Nephron progenitor cell (in vitro differentiated cells): ENCODE measurements around the gene PNKP.

Source experiments
- DNase-seq: peaks from one replicate; pipeline ENCODE4 v3.0.0; 2021
- H3K27ac Mint-ChIP-seq: 2 replicates; pipeline ENCODE4 v1.8.0; 2021; ENCODE audit warnings: mild to moderate bottlenecking, moderate library complexity, mixed read lengths
- H3K27me3 Mint-ChIP-seq: 2 replicates; pipeline ENCODE4 v1.8.0; 2021; ENCODE audit warnings: mild to moderate bottlenecking, low read depth, mixed read lengths; ENCODE audit not compliant: poor library complexity
- H3K36me3 Mint-ChIP-seq: 2 replicates; pipeline ENCODE4 v1.8.0; 2021; ENCODE audit warnings: low read depth, mixed read lengths
- H3K4me1 Mint-ChIP-seq: 2 replicates; pipeline ENCODE4 v1.8.0; 2021; ENCODE audit warnings: mixed read lengths
- H3K4me3 Mint-ChIP-seq: 2 replicates; pipeline ENCODE4 v1.8.0; 2021; ENCODE audit warnings: mild to moderate bottlenecking, moderate library complexity, mixed read lengths
- H3K9me3 Mint-ChIP-seq: 2 replicates; pipeline ENCODE4 v1.8.0; 2021; ENCODE audit warnings: mild to moderate bottlenecking, moderate library complexity, mixed read lengths
- TF ChIP-seq, protein P1 (sequence below): fragments of 200-600 bp; sonication (generic); IDR thresholded peaks from 2 replicates; pipeline ENCODE4 v1.5.0; 2021; ENCODE audit warnings: antibody characterized with exemption

Gene PNKP

DNA sequence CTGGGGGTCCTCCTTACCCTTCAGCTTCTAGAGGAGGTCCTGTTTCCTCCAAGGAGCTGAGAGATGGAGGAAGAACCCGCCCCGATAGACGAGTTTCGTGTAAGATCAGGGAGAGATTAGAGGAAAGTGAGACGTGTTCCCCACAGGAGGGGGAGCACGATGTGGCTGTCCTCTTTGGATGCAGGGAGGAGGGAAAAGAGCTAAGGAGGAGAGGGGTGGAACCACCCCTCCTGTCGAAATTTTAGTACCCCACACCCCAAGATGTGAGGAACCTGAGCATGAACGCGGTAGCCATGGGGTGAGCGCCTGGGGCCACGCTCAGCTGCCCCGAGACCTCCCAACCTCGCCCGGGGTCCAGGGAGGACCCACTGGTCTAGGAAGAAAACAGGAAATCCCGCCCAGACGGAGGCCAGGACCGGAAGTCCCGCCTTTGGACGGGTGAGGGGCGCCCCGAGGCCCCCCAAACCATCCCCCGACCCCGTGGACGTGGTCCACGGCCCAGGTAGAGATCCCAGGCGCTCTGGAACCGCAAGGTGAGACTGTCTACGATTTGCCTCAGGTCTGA is 8.6 kb upstream of the PNKP start:
- peak; percentile 75 for DNase-seq
- H3K9me3 Mint-ChIP-seq = no peaks in the 10 kb centered on the region
- H3K4me1 Mint-ChIP-seq = peaks cover 45% of the 10 kb centered on the region
- H3K27ac Mint-ChIP-seq = peak overlapping the region; percentile 86
- H3K36me3 Mint-ChIP-seq = peaks cover 24% of the 10 kb centered on the region
- H3K4me3 Mint-ChIP-seq = no peak overlapping the region
- TF ChIP-seq, protein P1, sequence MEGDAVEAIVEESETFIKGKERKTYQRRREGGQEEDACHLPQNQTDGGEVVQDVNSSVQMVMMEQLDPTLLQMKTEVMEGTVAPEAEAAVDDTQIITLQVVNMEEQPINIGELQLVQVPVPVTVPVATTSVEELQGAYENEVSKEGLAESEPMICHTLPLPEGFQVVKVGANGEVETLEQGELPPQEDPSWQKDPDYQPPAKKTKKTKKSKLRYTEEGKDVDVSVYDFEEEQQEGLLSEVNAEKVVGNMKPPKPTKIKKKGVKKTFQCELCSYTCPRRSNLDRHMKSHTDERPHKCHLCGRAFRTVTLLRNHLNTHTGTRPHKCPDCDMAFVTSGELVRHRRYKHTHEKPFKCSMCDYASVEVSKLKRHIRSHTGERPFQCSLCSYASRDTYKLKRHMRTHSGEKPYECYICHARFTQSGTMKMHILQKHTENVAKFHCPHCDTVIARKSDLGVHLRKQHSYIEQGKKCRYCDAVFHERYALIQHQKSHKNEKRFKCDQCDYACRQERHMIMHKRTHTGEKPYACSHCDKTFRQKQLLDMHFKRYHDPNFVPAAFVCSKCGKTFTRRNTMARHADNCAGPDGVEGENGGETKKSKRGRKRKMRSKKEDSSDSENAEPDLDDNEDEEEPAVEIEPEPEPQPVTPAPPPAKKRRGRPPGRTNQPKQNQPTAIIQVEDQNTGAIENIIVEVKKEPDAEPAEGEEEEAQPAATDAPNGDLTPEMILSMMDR = no peak
- no peaks in the 10 kb centered on the region for H3K27me3 Mint-ChIP-seq

DNA sequence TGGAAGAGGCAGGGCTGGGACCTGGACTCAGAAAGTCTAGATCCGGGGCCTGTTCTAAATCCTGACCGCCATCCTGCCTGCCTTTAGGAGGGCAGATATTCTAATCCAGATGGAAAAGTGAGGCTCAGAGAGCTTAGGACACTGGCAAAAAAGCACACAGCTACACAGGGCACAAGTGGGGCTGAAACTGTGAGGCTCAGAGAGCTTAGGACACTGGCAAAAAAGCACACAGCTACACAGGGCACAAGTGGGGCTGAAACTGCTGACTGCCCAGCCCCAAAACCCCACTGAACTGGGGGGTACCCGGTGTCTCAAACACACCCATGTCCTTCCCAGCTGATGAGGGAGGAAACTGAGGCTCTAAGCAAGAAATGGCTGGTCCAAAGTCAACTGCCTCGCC is 7.8 kb upstream of the PNKP start:
- peaks cover 50% of the 10 kb centered on the region for H3K4me1 Mint-ChIP-seq
- H3K36me3 Mint-ChIP-seq = peaks cover 16% of the 10 kb centered on the region
- no peak overlapping the region for H3K4me3 Mint-ChIP-seq
- no peaks in the 10 kb centered on the region for H3K27me3 Mint-ChIP-seq
- DNase-seq = no peak
- no peaks in the 10 kb centered on the region for H3K9me3 Mint-ChIP-seq
- peak overlapping the region; percentile 86 for H3K27ac Mint-ChIP-seq
- TF ChIP-seq, protein P1 = no peak

DNA sequence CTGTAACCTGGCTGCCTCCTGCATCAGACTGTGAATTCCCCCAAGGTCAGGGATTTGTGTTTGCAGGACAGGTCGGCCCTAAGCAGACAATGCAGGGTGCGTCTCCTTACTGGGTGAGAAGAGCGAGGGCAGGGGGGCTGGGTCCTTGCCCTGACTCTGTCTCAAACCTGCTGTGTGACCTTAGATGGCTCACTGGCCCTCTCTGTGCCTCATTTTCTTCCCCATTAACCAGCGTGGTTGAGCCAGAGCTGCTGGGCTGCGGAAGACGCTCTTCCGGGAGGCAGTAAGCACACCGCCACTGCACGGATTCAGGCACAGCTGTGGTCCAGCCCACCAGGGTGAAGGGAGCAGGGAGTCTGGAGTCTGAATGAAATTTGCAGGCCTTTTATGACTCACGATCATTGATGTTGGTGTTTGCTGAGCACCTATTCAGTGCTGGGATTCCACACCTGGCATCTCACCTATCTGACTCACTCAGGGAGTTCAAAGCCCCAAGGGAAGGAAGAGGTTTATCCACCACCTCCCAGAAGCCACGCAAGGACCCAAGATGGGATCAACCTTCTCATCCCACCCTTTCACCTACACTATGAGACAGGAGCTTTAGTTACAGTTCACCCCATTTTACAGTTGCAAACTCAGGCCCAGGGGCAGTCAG is 7.3 kb upstream of the PNKP start:
- Mint-ChIP-seq H3K27ac (no peak overlapping the region), H3K4me3 (peak overlapping the region; percentile 57), H3K36me3 (peaks cover 13% of the 10 kb centered on the region), H3K9me3 (no peaks in the 10 kb centered on the region), H3K27me3 (no peaks in the 10 kb centered on the region), H3K4me1 (peaks cover 53% of the 10 kb centered on the region)
- TF ChIP-seq, protein P1 = no peak
- DNase-seq = no peak

DNA sequence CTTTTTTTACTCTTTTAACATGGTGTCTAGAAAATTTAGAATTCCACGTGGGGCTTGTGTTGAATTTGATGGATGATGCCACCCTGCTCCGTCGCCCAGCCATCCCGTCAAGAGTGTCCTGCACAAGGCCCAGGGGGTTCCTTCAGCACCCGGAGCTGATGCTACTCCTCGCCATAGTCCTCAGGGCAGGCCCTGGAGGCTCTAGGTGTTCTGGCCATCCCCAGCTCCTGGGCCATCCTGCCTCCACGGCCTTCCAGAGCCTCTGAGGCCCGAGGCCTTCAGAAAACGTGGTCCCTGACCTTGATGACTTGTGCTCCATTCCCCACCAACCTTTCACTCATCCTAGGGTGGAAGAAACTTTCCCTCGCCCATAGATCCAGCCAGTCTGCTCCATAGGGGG is 6.5 kb upstream of the PNKP start:
- Mint-ChIP-seq H3K27ac (no peak overlapping the region), H3K4me3 (no peak overlapping the region), H3K36me3 (peaks cover 7% of the 10 kb centered on the region), H3K4me1 (peaks cover 48% of the 10 kb centered on the region), H3K9me3 (no peaks in the 10 kb centered on the region), H3K27me3 (no peaks in the 10 kb centered on the region)
- TF ChIP-seq, protein P1 = no peak
- no peak for DNase-seq

DNA sequence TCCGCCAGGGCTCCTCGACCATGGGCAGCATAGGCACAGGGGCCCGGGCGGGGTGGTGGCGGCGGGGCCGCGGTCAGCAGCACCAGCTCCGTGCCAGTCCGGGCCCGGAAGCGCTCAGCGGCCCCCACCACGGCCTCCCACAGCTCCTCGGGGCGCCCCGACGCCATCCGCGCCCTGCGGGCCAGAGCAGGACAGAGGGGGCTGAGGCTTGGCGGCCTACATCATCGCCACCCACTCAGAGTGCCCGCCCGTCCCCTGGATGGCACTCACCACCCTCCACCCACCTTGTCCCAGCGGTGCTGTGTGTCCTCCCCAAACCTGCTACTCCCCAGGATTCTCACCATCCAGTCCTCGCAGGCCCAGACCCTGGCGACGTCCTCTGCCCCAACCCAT is 5.7 kb upstream of the PNKP start:
- no peaks in the 10 kb centered on the region for H3K9me3 Mint-ChIP-seq
- no peak for DNase-seq
- peaks cover 41% of the 10 kb centered on the region for H3K4me1 Mint-ChIP-seq
- peaks cover 6% of the 10 kb centered on the region for H3K36me3 Mint-ChIP-seq
- no peak overlapping the region for H3K4me3 Mint-ChIP-seq
- TF ChIP-seq, protein P1 = no peak
- H3K27ac Mint-ChIP-seq = no peak overlapping the region
- no peaks in the 10 kb centered on the region for H3K27me3 Mint-ChIP-seq
